ENCODE data around the gene FBXW7. TPM values are rescaled to one million over a fixed set of nuclear protein-coding genes. Genes with fewer than 3 reads are reported as not detected.

Gene FBXW7
- polyA plus RNA-seq, 1 of the 3 experiments (the other 2 are of a cell fraction): 7.7 TPM

DNA sequence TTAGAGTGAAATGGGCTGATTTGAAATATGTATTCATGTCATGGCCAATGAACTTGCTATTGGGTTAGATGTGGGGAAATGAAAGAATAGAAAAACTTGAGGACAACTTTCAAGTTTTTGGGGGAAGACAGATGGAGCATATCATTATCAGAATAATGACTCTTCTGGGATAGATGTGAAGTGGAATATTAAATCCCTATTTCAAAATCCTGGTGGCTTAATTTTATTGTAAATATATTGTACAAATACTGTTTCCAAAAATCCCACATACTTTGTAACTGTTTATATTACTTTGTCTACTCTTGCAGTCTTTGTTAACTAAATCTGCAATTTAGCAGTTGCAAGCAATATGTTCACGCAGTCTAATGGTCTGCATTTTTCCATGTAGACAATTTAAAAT lies 35.9 kb upstream of the FBXW7 start:
- Histone ChIP-seq H3K4me3 (ENCODE audit: low read depth in 2 of 2, low read length in 1 of 2) (no peak overlapping the region), H3K9me2 (no peaks in the 10 kb centered on the region), H3F3A (replicated peaks; ENCODE audit: insufficient read depth) (no peaks in the 10 kb centered on the region), H3K27me3 (ENCODE audit: insufficient read depth) (no peaks in the 10 kb centered on the region), H3K27ac (ENCODE audit: low read depth in 2 of 2, low read length in 1 of 2) (no peak overlapping the region), H3K36me3 (replicated peaks in 1 of 2; ENCODE audit: control insufficient read depth in 1 of 2, insufficient read depth in 2 of 2, low read length in 1 of 2) (no peaks in the 10 kb centered on the region), H3K9me3 (no peaks in the 10 kb centered on the region), H3K9ac (no peak overlapping the region), H3K79me2 (ENCODE audit: insufficient read depth) (no peaks in the 10 kb centered on the region), H3K4me1 (ENCODE audit: control insufficient read depth in 1 of 2, insufficient read depth in 2 of 2, low read depth in 1 of 2, low read length in 1 of 2) (no peaks in the 10 kb centered on the region), H2AFZ (ENCODE audit: low read depth) (no peak overlapping the region), H3K4me2 (no peak overlapping the region), H4K20me1 (ENCODE audit: insufficient read depth) (no peaks in the 10 kb centered on the region)
- no peak for DNase-seq
- POLR2A ChIA-PET: no interaction called here
- TF ChIP-seq FOSL2 (IDR thresholded peaks at IDR 0.05; ENCODE audit: borderline replicate concordance, low read depth) (no peak), FOXM1 (IDR thresholded peaks at IDR 0.05; ENCODE audit: low read depth) (no peak), RAD21 (IDR thresholded peaks at IDR 0.05; ENCODE audit: low read length) (no peak), MXI1 (IDR thresholded peaks at IDR 0.05; ENCODE audit: low read depth, low read length) (no peak), GATA2 (CRISPR knock-in tag; IDR thresholded peaks at IDR 0.05) (no peak), CHD2 (IDR thresholded peaks at IDR 0.05; ENCODE audit: low read length, partially characterized antibody) (no peak), GABPA (IDR thresholded peaks at IDR 0.05; ENCODE audit: low read depth) (no peak), ELF1 (IDR thresholded peaks at IDR 0.05) (no peak), JUND (IDR thresholded peaks at IDR 0.05) (no peak)
- TF ChIP-seq, protein P1, sequence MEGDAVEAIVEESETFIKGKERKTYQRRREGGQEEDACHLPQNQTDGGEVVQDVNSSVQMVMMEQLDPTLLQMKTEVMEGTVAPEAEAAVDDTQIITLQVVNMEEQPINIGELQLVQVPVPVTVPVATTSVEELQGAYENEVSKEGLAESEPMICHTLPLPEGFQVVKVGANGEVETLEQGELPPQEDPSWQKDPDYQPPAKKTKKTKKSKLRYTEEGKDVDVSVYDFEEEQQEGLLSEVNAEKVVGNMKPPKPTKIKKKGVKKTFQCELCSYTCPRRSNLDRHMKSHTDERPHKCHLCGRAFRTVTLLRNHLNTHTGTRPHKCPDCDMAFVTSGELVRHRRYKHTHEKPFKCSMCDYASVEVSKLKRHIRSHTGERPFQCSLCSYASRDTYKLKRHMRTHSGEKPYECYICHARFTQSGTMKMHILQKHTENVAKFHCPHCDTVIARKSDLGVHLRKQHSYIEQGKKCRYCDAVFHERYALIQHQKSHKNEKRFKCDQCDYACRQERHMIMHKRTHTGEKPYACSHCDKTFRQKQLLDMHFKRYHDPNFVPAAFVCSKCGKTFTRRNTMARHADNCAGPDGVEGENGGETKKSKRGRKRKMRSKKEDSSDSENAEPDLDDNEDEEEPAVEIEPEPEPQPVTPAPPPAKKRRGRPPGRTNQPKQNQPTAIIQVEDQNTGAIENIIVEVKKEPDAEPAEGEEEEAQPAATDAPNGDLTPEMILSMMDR (IDR thresholded peaks at IDR 0.05): no peak
- TF ChIP-seq, protein P2, sequence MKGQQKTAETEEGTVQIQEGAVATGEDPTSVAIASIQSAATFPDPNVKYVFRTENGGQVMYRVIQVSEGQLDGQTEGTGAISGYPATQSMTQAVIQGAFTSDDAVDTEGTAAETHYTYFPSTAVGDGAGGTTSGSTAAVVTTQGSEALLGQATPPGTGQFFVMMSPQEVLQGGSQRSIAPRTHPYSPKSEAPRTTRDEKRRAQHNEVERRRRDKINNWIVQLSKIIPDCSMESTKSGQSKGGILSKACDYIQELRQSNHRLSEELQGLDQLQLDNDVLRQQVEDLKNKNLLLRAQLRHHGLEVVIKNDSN (IDR thresholded peaks at IDR 0.05; ENCODE audit: borderline replicate concordance, low read depth): no peak
- CTCF ChIA-PET: no interaction called here
- 87% methylated on average over 1 of the region's 1 CpG for WGBS (ENCODE audit: low lambda C conversion rate)

DNA sequence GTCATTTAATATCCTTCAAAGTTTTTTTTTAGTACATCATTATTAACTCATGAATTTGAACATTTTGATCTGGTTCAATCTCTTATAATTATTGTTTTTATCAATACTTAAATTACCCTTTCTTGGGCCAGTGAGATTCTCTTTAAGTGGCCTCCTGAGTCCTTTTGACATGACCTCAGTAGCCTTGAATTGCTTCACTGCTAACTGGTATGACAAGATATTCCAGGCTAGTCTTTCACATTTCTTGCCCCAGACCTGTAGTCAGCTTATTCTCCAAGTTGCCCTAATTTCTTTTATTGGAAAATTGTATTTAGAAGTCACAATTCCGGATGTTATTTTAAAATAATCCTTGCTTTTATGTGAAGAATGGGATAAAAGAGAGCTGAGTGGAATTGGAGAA lies 35.4 kb upstream of the FBXW7 start:
- ChIA-PET POLR2A (no interaction called here), CTCF (no interaction called here)
- H4K20me1 ChIP-seq (ENCODE audit: insufficient read depth): no peaks in the 10 kb centered on the region
- no peaks in the 10 kb centered on the region for H3K4me1 ChIP-seq (ENCODE audit: control insufficient read depth in 1 of 2, insufficient read depth in 2 of 2, low read depth in 1 of 2, low read length in 1 of 2)
- H3K27me3 ChIP-seq (ENCODE audit: insufficient read depth): no peaks in the 10 kb centered on the region
- no peaks in the 10 kb centered on the region for H3F3A ChIP-seq (replicated peaks; ENCODE audit: insufficient read depth)
- no peaks in the 10 kb centered on the region for H3K36me3 ChIP-seq (replicated peaks in 1 of 2; ENCODE audit: control insufficient read depth in 1 of 2, insufficient read depth in 2 of 2, low read length in 1 of 2)
- H3K9me2 ChIP-seq: no peaks in the 10 kb centered on the region
- no peaks in the 10 kb centered on the region for H3K9me3 ChIP-seq
- no peak overlapping the region for H3K27ac ChIP-seq (ENCODE audit: low read depth in 2 of 2, low read length in 1 of 2)
- H2AFZ ChIP-seq (ENCODE audit: low read depth): no peak overlapping the region
- no peak overlapping the region for H3K4me3 ChIP-seq (ENCODE audit: low read depth in 2 of 2, low read length in 1 of 2)
- WGBS (ENCODE audit: low lambda C conversion rate): 28% methylated on average over 1 of the region's 1 CpG
- no peak overlapping the region for H3K4me2 ChIP-seq
- no peak overlapping the region for H3K9ac ChIP-seq
- DNase-seq: no peak
- TF ChIP-seq FOXM1 (IDR thresholded peaks at IDR 0.05; ENCODE audit: low read depth) (no peak), GATA2 (CRISPR knock-in tag; IDR thresholded peaks at IDR 0.05) (no peak), TEAD4 (IDR thresholded peaks at IDR 0.05; ENCODE audit: borderline replicate concordance, insufficient read depth) (no peak), RFX5 (IDR thresholded peaks at IDR 0.05; ENCODE audit: low read length) (no peak), TCF12 (IDR thresholded peaks at IDR 0.05) (no peak), MEF2A (IDR thresholded peaks at IDR 0.05; ENCODE audit: borderline replicate concordance, low read depth) (no peak)
- TF ChIP-seq, protein P3, sequence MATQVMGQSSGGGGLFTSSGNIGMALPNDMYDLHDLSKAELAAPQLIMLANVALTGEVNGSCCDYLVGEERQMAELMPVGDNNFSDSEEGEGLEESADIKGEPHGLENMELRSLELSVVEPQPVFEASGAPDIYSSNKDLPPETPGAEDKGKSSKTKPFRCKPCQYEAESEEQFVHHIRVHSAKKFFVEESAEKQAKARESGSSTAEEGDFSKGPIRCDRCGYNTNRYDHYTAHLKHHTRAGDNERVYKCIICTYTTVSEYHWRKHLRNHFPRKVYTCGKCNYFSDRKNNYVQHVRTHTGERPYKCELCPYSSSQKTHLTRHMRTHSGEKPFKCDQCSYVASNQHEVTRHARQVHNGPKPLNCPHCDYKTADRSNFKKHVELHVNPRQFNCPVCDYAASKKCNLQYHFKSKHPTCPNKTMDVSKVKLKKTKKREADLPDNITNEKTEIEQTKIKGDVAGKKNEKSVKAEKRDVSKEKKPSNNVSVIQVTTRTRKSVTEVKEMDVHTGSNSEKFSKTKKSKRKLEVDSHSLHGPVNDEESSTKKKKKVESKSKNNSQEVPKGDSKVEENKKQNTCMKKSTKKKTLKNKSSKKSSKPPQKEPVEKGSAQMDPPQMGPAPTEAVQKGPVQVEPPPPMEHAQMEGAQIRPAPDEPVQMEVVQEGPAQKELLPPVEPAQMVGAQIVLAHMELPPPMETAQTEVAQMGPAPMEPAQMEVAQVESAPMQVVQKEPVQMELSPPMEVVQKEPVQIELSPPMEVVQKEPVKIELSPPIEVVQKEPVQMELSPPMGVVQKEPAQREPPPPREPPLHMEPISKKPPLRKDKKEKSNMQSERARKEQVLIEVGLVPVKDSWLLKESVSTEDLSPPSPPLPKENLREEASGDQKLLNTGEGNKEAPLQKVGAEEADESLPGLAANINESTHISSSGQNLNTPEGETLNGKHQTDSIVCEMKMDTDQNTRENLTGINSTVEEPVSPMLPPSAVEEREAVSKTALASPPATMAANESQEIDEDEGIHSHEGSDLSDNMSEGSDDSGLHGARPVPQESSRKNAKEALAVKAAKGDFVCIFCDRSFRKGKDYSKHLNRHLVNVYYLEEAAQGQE (IDR thresholded peaks at IDR 0.05; ENCODE audit: low read depth, low read length): no peak
- H3K79me2 ChIP-seq (ENCODE audit: insufficient read depth): no peaks in the 10 kb centered on the region
